Adrenal gland (tissue), 5 donors: ENCODE measurements around the gene UPP2.

Source experiments
- CTCF ChIP-seq, 6 experiments: fragments of 450-650 bp in 4 of 6; fragments of 200-600 bp in 2 of 6; sonication (generic) in 1 of 6; IDR thresholded peaks; 1 replicate in 5 of 6; 2 replicates in 1 of 6; pipeline versions ENCODE4 v1.5.1 to v1.8.0; 2016 to 2021; ENCODE audit warnings: antibody characterized with exemption in 6 of 6, mild to moderate bottlenecking in 2 of 6, moderate library complexity in 1 of 6
- POLR2A ChIP-seq, 2 donors: fragments of 450-650 bp; IDR thresholded peaks; one replicate each; pipeline ENCODE4 v1.6.1; 2017; ENCODE audit warnings: antibody characterized with exemption in 2 of 2, mild to moderate bottlenecking in 2 of 2, moderate library complexity in 1 of 2
- donor health status: DM: no; HTN: no; CAD: no.

GRCh38 chr2:158181171-158181570 lies 79.5 kb downstream of the UPP2 start:
- TF ChIP-seq POLR2A (IDR thresholded peaks at IDR 0.05) = no peak
- no peak for TF ChIP-seq CTCF (IDR thresholded peaks at IDR 0.05)
